ENCODE results near the gene CBFA2T2. TPM values are rescaled to one million over a fixed set of nuclear protein-coding genes. Genes with fewer than 3 reads are reported as not detected.

Gene CBFA2T2
- polyA plus RNA-seq, 3 donors: 4.1 to 5.8 (median 4.3) TPM

DNA sequence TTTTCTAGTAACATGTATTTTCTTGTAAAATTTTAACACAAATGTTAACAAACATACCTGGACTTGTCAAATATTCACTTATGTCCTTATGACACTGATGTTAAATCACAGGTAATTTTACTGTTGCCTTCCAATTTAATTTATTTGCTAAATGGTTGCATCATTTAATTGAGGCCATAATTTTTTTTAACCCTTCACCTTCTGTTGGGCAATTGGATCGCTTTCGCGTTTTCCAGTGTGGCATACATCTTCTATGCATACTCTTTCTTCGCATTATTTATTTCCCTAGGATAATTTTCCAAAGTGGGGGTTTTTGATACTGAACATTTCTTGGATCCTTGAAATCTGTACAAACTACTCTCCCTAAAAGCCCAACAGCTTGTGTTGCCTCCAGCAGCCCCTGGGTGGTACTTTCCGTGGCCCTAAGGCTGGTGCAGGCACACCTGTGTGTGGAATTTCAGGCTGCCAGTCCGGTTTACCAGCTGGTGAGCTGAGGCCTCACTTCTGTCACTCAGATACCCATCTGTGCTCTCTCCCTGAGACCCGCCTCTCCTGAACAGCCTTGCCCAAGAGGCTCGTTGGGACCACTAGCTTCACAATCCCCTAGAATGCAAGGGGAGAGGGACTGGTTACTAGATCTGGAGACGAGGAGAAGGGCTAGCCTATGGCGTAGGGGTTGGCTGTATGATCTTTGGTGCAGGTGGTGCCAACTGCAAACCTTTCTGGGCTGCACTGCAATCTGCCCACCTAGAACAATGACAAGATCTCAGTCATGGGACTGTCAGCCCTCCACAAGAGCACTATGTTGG, 161.1 kb downstream of the CBFA2T2 start:
- H3K27ac ChIP-seq (ENCODE audit: low read depth, low read length): no peak overlapping the region
- WGBS, 3 donors: 69 to 89% (median 83%) methylated on average over 10 of the region's 10 CpGs

DNA sequence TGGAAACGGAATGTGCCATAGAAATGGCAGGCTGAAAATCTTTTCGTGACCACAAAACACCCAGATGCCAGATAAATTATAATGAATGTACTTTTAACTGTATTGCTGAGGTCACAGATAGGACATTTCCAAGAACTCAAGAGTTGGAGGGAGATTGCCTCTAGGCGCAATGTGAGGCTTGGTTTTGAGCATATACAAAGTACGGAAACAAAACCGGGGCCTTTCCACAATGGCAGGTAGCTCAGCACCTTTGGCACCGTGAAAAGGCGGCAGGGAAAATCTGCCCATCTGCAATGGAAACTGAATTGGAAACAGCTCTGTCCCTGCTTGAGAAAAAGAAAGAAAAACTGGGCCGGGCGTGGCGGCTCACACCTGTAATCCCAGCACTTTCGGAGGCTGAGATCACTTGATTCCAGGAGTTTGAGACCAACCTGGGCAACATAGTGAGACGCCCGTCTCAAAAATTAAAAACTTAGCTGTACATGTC, 161.7 kb downstream of the CBFA2T2 start:
- no peak overlapping the region for H3K27ac ChIP-seq (ENCODE audit: low read depth, low read length)
- WGBS, 3 donors: 72 to 77% (median 73%) methylated on average over 13 of the region's 13 CpGs

DNA sequence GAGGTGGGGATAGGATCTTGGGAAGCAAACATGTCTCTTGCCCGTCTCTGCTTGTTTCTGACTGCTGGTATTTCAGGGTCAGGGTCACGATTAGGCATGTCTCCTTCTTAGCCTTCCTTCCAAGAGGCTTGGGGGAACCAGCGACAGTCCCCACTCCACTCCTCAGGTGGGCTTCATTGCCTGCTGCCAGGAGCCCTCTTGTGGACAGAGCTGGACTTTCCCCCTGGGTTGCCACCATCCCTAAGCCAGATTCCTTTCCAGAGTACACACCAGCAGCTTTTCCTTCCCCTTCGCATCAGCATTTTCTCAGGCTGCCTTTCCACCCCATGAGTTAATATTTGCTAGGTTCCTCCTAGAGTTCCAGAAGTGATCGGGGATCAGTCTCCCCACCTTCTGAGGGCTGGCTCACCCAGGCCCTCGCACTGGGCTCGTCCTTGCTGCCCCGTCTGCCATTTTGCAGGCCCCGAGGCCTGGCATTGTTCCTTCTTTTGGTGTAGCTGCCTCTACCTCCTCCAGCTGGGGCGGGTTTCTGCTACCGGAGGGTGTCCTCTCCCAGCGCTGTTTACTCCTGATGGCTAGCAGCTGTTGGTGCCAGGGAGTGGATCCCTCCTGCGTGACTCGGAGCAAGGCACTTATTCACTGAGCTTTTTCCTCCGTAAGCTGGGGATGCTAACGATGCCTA, 163.5 kb downstream of the CBFA2T2 start:
- no peak overlapping the region for H3K27ac ChIP-seq (ENCODE audit: low read depth, low read length)

DNA sequence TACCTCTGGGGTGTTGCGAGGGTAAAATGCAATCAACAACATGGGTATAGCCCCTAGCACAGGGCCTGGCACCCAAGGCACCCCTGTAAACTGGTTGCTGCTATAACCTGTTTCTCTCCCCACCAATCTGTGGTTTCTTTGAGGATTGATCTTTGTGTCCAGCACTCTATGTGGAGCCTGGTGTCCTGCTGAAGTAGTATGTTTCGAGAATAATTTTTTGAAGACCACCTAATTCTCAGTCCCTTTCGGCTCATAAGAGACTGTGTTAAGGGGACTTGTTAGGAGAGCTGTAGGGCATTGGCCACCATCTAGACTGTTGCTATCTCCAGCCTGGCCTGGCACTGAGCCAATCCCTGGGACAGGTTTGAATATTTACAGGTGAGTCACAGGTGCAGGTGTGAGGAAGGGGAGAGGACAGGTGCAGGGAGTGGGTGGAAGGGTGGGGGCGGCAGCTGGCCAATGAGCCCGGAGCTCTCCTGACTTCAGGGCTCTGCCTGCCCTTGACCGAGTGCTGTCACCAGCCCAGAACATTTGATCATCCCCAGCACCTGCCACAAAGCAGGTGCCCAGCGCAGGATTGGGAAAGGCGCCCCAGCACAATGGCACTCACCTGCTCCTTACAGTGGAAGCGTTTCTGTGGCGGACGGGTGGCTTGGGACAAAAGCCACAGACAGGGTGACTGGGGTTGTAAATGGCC, 164.2 kb downstream of the CBFA2T2 start:
- H3K27ac ChIP-seq (ENCODE audit: low read depth, low read length): no peak overlapping the region
- WGBS, 3 donors: 34 to 89% (median 83%) methylated on average over 11 of the region's 11 CpGs

More for the DNA sequence above, 163.5 kb downstream of the CBFA2T2 start:
- WGBS, 3 donors: 33 to 43% (median 36%) methylated on average over 16 of the region's 16 CpGs

DNA sequence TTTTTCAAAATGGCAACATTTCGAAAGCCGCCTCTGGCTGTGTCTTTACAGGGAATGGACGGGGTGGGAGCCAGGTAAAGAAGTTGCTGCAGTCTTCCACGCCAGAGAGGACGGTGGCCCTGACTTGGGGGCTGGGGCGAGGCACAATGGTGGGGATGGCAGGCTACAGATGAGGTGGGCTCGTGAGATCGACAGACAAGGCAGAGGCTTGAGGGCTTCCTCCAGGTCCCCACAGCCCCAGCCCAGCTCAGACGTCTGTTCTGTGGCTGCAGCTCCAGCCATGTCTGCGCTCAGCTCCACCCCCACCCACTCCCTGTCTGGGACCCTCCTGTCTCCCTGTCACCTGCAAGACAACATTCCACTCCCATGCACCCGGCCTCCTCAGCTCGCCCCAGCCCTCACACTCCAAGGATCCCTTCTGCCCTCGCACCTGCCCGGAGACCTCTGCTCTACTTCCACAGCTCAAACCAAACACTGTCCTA, 164.8 kb downstream of the CBFA2T2 start:
- H3K27ac ChIP-seq (ENCODE audit: low read depth, low read length): no peak overlapping the region
- WGBS, 3 donors: 48 to 77% (median 72%) methylated on average over 14 of the region's 14 CpGs

DNA sequence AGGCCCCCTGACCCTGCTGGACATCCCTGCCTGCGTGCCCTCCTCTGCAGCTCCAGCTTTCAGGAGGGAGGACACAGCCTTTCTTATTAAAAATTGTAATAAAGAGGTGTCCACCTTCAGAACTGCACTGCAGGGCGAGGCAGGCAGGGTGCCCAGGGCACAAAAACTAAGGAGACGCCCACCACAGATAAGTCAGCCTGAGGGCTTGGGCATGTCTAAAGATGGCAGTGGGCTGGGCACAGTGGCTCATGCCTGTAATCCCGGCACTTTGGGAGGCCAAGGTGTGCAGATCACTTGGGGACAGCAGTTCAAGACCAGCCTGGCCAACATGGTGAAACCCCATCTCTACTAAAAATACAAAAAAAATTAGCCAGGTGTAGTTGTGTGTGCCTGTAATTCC, 165.3 kb downstream of the CBFA2T2 start:
- no peak overlapping the region for H3K27ac ChIP-seq (ENCODE audit: low read depth, low read length)
- whole genome bisulfite sequencing, 3 donors: 38 to 79% (median 75%) methylated on average over 4 of the region's 4 CpGs

DNA sequence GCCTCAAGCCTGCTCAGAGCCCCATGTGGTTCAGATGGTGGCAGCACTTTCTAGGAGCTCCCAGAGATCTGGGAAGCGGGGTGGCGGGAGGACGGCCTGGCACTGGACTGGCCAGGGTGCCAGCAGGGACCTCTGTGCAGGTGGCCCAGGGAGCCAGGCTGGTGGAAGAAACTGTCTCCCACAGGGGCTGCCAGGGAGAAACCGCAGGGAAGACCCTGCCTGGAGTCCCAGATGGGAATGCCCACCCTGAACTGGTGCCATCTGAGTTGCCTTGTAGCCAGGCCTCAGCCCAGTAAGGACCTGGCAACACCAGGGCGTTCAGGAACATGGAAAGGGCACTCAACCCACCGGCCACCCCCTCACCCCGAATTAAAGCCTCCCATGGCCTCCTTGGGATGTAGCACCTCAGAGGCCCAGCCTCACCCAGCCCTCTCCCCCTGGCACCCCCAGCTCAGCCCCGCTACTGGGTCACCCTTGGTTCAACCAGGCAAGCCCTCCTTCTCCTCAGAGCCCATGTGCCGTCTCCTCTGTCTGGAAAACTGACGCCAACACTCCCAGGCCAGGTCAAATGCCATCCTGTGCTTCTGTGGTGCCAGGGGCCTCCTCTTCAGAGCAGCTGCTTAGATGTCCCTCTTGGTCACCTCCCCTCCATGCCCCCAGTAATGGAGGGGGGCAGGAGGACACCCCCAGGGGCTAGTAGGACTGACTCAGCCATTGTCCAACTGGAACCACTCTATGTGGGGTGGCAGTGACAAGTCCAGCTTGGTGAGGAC, 166.3 kb downstream of the CBFA2T2 start:
- no peak overlapping the region for H3K27ac ChIP-seq (ENCODE audit: low read depth, low read length)
- 86 to 94% (median 91%) methylated on average over 9 to 10 of the region's 10 CpGs for WGBS, 3 donors

DNA sequence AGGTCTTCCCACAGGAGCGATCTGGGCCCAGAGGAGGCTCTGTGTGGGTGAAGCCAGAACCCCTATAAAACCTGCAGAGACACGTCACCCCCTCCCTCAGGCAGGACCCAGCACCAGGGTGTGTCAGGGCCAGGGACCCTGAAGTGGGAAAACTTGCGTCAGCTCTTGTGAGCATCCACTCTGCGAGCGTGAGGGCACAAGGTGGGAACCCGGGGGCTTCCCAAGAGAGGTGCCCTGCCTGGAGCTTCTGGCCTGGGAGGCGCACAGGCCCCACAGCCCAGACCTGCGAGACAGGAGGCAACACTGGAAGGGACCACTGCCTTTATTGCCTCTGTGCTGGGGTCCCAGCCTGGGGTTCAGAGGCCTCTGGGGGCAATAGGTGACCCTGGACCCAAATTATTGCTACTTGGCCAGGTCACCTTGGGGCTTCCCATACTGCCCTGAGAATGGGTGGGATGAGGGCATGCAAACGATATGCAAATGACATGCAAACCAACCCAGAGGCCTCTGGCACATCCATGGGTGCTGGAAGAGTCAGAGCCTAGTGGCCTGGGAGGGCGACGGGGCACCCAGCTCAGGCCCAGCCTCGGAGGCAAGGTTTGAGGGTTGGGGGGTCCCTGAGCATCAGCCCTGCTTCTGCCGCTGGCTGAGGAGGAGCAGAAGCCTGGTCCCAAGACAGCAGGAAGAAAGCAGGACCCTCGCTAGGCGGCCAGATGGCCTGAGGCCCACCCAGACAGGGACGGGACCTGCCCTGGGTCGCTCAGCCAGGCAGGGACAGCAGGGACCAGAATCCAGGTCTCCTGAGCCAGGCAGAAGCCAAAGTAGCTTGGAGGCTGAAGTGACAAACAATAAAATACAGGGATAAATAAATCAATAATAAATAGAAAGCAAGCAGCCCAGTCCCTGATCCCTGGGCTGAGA, 167.1 kb downstream of the CBFA2T2 start:
- WGBS, 3 donors: 93 to 97% (median 95%) methylated on average over 17 of the region's 17 CpGs
- H3K27ac ChIP-seq (ENCODE audit: low read depth, low read length): no peak overlapping the region

DNA sequence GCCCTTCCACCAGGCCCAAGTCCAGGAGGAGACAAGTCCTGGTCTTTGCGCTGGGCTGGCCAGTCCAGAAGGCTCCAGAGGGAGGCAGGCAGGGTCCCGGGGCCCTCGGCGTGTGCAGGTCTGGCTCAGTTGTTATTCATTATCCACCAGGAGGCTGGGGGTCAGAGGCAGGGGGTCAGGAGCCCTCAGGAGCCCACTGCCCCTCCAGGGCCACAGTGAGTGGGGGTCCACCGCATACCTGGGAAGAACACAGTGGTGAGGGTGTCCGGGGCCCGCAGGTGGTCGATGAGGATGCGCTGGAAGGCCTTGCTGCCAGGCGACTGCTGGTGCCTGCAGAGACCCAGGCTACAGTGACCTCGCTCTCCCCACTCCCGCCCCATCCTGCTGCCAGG, 167.8 kb downstream of the CBFA2T2 start:
- H3K27ac ChIP-seq (ENCODE audit: low read depth, low read length): no peak overlapping the region
- WGBS, 3 donors: 94 to 96% (median 95%) methylated on average over 12 of the region's 12 CpGs

DNA sequence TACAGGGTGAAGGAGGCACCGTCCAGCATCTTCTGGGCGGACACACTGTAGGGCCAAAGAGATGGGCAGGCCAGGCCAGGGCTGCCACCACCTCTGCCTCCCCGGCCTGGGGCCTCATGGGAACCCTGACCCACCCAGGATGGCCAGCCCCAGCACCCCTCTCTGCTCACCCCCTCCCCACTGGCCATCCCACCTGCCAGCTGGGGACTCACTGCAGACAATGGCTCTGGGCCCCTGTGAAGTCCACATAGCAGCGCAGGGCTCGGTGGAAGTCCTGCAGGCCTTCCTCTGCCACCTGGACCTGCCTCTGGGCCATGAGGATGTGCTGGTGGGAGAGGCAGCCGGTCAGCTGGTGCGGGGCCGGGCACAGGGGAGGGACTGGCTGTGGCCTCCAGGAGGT, 168.6 kb downstream of the CBFA2T2 start:
- 91 to 95% (median 94%) methylated on average over 8 of the region's 8 CpGs for WGBS, 3 donors
- H3K27ac ChIP-seq (ENCODE audit: low read depth, low read length): no peak overlapping the region

DNA sequence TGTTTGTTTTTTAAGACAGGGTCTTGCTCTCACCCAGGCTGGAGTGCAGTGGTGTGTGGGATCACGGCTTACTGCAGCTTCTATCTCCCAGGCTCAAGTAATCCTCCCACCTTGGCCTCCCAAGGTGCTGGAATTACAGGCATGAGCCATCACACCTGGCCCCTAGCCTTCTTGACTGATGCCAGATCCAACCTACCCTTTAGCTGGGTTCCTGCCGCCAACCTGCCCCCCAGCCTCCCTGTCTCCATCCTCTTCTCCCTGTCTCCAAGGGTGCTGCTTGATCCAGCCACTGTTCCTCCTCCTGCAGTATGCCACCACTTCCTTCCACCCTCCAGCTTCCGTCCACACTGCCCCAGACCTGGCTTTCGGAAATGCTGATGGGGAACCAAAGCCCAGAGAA, 169.0 kb downstream of the CBFA2T2 start:
- WGBS, 3 donors: 89 to 96% (median 94%) methylated on average over 4 of the region's 4 CpGs
- no peak overlapping the region for H3K27ac ChIP-seq (ENCODE audit: low read depth, low read length)

DNA sequence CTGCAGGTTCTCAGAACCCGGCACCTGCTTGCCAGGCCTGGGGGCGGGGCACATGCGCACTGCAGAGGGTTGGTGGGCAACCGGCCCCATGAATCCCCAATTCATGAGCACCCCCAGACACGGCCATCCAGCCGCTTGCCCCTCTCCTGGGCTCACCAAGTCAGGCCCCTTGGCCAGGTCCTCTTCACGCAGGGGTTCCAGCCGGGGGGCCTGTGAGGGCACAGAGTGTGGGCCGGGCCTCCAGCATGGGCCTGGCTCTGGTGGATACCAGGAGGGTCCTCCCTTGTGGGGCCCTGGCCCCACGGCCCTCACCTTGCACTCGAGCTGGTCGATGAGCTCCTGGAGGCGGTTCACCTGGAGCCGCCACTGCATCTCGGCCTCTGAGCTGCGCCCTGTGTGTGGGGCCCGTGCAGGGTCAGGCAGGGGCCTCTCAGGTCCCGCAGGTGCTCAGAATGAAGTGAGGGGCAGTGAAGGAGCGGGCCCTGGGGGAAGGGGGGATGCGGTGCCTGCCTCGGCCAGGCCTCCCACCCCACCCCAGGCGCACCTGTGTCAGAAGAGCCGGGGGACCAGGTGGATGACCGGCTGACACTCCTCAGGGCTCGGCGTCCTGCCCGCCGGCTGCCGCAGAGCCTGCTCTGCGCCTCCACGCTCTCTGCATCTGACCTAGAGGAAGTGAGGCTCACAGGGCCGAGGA, 169.6 kb downstream of the CBFA2T2 start:
- 91 to 96% (median 95%) methylated on average over 24 to 32 of the region's 32 CpGs for WGBS, 3 donors
- H3K27ac ChIP-seq (ENCODE audit: low read depth, low read length): no peak overlapping the region

DNA sequence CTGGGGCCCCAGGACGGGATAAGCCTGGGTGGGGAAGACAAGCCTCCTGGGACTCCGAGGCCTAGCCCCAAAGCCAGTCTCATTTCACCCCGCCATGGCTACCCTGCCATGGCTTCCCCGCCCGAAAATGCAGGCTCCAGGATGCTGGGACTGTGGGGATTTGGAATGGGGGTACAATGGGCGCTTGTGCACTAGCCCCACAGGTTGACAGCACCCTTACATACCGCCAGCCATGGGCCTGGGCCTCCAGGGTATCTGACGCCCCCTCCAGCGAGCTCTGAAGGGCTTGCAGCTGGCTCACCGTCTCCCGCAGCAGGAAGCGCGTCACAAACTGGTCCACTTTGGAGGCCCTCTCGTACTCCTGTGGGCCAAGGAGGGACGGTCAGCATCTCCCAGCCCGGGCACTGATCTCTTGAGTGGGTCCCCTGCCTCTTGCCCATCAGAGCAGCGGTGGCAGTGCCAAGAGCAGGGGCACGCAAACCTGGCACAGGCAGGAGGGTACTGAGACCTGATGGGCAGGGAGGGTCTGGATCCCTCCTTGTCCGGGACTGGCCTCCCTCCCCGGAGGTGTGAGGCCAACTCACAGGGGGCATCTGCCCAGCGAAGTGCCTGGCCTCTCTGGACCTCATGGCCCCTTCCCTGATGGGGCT, 170.3 kb downstream of the CBFA2T2 start:
- no peak overlapping the region for H3K27ac ChIP-seq (ENCODE audit: low read depth, low read length)
- WGBS, 3 donors: 89 to 93% (median 93%) methylated on average over 20 to 21 of the region's 21 CpGs

DNA sequence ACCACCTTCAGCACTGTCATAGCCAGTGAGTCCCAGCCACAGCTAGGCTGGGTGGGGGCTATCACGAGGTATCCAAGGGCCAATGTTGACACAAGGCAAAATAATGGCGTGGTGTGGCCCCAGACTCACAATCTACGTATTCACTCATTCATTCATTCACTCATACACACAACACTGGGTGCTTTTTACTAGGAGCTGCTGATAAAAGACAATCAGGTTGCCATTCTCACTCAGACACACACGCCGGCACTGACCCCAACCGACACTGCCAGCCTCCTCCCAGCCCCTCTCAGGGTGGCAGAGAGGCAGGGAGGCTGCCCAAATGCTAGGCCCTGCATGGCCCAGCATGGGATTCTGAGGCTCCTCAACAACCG, 170.8 kb downstream of the CBFA2T2 start:
- 89 to 92% (median 89%) methylated on average over 7 of the region's 7 CpGs for WGBS, 3 donors
- H3K27ac ChIP-seq (ENCODE audit: low read depth, low read length): no peak overlapping the region

DNA sequence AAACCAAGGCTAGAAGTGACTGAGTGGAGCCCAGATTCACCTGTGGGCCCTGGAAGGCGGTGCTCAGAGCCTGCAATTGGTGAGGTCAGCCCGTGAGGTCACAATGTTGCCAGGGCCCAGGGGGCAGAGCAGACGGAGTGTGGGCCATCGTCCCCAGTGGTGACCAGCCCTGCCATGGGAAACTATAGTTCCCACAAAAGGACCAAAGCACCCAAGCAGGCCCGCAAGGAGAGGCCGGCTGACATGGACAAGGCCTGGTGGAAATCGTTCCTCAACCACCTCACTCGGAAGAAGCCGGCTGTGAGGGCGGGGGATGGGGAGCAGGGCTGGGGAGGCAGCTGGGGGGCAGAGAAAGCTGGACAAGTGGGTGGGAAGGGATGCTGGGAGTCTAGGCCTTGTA, 172.3 kb downstream of the CBFA2T2 start, which contains the start of gene C20orf144:
Gene C20orf144 (plus strand): TSS at position 156 of the 400 bp plus-strand sequence. CDS start 19 bp downstream, at position 175.
- WGBS, 3 donors: 94 to 95% (median 95%) methylated on average over 10 of the region's 10 CpGs
- no peak within 1 kb of the TSS for H3K27ac ChIP-seq (ENCODE audit: low read depth, low read length)
